Neural cell (in vitro differentiated cells): ENCODE measurements around the gene HSPA12A. TPM values are rescaled to one million over a fixed set of nuclear protein-coding genes. Genes with fewer than 3 reads are reported as not detected.

Experiments used
- H2AFZ ChIP-seq: fragments of 200-600, 300-800 bp; sonication (generic), shearing (Covaris generic); 2 replicates; pipeline ENCODE4 v1.6.0; 2014; ENCODE audit warnings: low read depth, mild to moderate bottlenecking, antibody characterized with exemption, low read length, moderate library complexity
- H3F3A ChIP-seq: fragments of 200-600 bp; shearing (Covaris generic); 2 replicates; pipeline ENCODE4 v1.6.1; 2016; ENCODE audit warnings: mild to moderate bottlenecking, moderate library complexity, mixed read lengths, antibody characterized with exemption, low read length; ENCODE audit not compliant: insufficient read depth, poor library complexity, severe bottlenecking
- H3K27ac ChIP-seq: fragments of 200-600, 300-800 bp; sonication (generic), shearing (Covaris generic); 2 replicates; pipeline ENCODE4 v1.5.1; 2014; ENCODE audit warnings: mild to moderate bottlenecking, low read length, moderate library complexity
- H3K27me3 ChIP-seq: fragments of 300-800, 200-600 bp; sonication (generic), shearing (Covaris generic); 2 replicates; pipeline ENCODE4 v1.6.0; 2014; ENCODE audit warnings: mild to moderate bottlenecking, low read depth, low read length, moderate library complexity; ENCODE audit not compliant: insufficient read depth
- H3K36me3 ChIP-seq: fragments of 300-800, 200-600 bp; sonication (generic), shearing (Covaris generic); 2 replicates; pipeline ENCODE4 v1.5.1; 2014; ENCODE audit warnings: mild to moderate bottlenecking, antibody characterized with exemption, low read length, moderate library complexity; ENCODE audit not compliant: insufficient read depth
- H3K4me2 ChIP-seq: fragments of 300-800, 200-600 bp; sonication (generic), shearing (Covaris generic); 2 replicates; pipeline ENCODE4 v1.6.0; 2014; ENCODE audit warnings: mild to moderate bottlenecking, low read length
- H3K4me3 ChIP-seq: fragments of 300-800, 200-600 bp; sonication (generic), shearing (Covaris generic); 2 replicates; pipeline ENCODE4 v1.5.1; 2014; ENCODE audit warnings: mild to moderate bottlenecking, low read length, moderate library complexity
- H3K79me2 ChIP-seq: fragments of 200-600 bp; shearing (Covaris generic); replicated peaks from 2 replicates; pipeline ENCODE4 v1.6.0; 2014; ENCODE audit warnings: mild to moderate bottlenecking, low read length, moderate library complexity; ENCODE audit not compliant: insufficient read depth
- H3K9ac ChIP-seq: fragments of 300-800, 200-600 bp; sonication (generic), shearing (Covaris generic); 2 replicates; pipeline ENCODE4 v1.6.1; 2016; ENCODE audit warnings: mild to moderate bottlenecking, low read length, mixed read lengths
- H3K9me2 ChIP-seq: fragments of 200-600 bp; shearing (Covaris generic); 2 replicates; pipeline ENCODE4 v1.6.1; 2016; ENCODE audit warnings: mild to moderate bottlenecking, low read length, mixed read lengths; ENCODE audit not compliant: insufficient read depth
- H3K9me3 ChIP-seq: fragments of 200-600, 300-800 bp; sonication (generic), shearing (Covaris generic); 2 replicates; pipeline ENCODE4 v1.6.1; 2016; ENCODE audit warnings: mild to moderate bottlenecking, mixed run types, low read length, moderate library complexity, mixed read lengths
- H4K20me1 ChIP-seq: fragments of 200-600 bp; shearing (Covaris generic); 2 replicates; pipeline ENCODE4 v1.6.1; 2016; ENCODE audit warnings: mild to moderate bottlenecking, mixed run types; ENCODE audit not compliant: insufficient read depth
- EP300 ChIP-seq: fragments of 450-650 bp; conservative IDR thresholded peaks from 2 replicates; pipeline ENCODE4 v1.6.1; 2014; ENCODE audit warnings: antibody characterized with exemption, mild to moderate bottlenecking, moderate library complexity; ENCODE audit not compliant: poor library complexity, severe bottlenecking
- EZH2 ChIP-seq: fragments of 200-600, 300-800 bp; shearing (Covaris generic), sonication (generic); IDR thresholded peaks from 2 replicates; pipeline ENCODE4 v1.6.1; 2014; ENCODE audit warnings: antibody characterized with exemption, low read length, borderline replicate concordance, mild to moderate bottlenecking; ENCODE audit not compliant: insufficient read depth, poor library complexity, severe bottlenecking
- MXI1 ChIP-seq: fragments of 450-650 bp; conservative IDR thresholded peaks from 2 replicates; pipeline ENCODE4 v1.6.1; 2014; ENCODE audit warnings: antibody characterized with exemption, mild to moderate bottlenecking; ENCODE audit not compliant: poor library complexity, severe bottlenecking
- POLR2AphosphoS5 ChIP-seq: IDR thresholded peaks from 2 replicates; pipeline ENCODE4 v1.6.1; 2012
- RAD21 ChIP-seq: fragments of 450-650 bp; conservative IDR thresholded peaks from 2 replicates; pipeline ENCODE4 v1.6.1; 2014; ENCODE audit warnings: antibody characterized with exemption, mild to moderate bottlenecking, moderate library complexity
- SMC3 ChIP-seq: fragments of 450-650 bp; conservative IDR thresholded peaks from 2 replicates; pipeline ENCODE4 v1.6.1; 2014; ENCODE audit warnings: antibody characterized with exemption, mild to moderate bottlenecking, moderate library complexity; ENCODE audit not compliant: poor library complexity
- TAF1 ChIP-seq: IDR thresholded peaks from 2 replicates; pipeline ENCODE4 v1.6.1; 2012; ENCODE audit warnings: low read depth
- polyA plus RNA-seq: library from polyadenylated mRNA; depleted of rRNA; stranded (reverse); fragments of >200 nt; gene quantifications from 2 replicates; pipeline ENCODE4 v1.2.3, GENCODE V29; 2014
- TF ChIP-seq, protein P1 (sequence below): IDR thresholded peaks from 2 replicates; pipeline ENCODE4 v1.6.1; 2012; ENCODE audit warnings: borderline replicate concordance
- TF ChIP-seq, protein P2 (sequence below): fragments of 450-650 bp; IDR thresholded peaks from 2 replicates; pipeline ENCODE4 v1.5.1; 2014; ENCODE audit warnings: antibody characterized with exemption, mild to moderate bottlenecking, moderate library complexity; ENCODE audit not compliant: poor library complexity, severe bottlenecking

Gene HSPA12A
- polyA plus RNA-seq, 1 donor from 2014 or later = 5.9 TPM

DNA sequence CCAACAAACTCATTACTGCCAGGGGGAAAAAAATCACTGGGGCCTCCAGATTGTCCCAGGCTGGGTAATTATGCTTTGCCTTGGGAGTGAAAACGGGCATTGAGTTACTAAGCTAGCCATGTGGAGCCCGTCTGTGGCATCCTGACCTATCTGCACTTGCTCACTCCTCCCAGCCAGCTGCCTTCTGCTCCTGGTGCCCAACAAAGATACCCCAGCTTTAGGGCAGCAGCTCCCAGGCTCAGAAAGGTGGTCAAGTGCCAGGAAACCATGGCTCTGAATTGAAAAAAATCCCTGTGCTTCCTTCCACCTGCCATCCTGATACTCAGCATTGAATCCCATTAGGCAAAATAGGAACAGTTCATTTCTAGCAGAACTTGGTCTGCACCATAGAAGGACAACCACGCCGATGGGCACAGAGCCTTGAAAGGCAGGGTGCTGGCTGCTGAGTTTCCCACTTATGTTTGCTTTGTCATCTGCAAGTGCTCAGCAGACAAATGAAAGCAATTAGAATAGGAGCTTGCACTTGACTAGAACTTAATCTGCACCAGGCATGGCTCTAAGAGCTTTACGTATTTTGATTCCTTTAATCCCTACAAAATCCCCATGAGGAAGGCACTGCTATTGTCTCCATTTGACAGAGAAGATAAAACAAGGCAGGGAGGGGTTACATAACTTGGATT, 42.8 kb downstream of the HSPA12A start:
- Histone ChIP-seq H3K27me3 (no peaks in the 10 kb centered on the region), H3K9me3 (no peaks in the 10 kb centered on the region), H2AFZ (no peak overlapping the region), H3K79me2 (no peaks in the 10 kb centered on the region), H3K4me3 (no peak overlapping the region), H4K20me1 (no peaks in the 10 kb centered on the region), H3F3A (no peaks in the 10 kb centered on the region), H3K4me2 (no peak overlapping the region), H3K27ac (no peak overlapping the region), H3K36me3 (no peaks in the 10 kb centered on the region), H3K9me2 (no peaks in the 10 kb centered on the region), H3K9ac (no peak overlapping the region)
- TF ChIP-seq SMC3 (no peak), EZH2 (no peak), MXI1 (no peak), TAF1 (no peak), EP300 (no peak), POLR2AphosphoS5 (no peak), RAD21 (no peak)
- TF ChIP-seq, protein P1, sequence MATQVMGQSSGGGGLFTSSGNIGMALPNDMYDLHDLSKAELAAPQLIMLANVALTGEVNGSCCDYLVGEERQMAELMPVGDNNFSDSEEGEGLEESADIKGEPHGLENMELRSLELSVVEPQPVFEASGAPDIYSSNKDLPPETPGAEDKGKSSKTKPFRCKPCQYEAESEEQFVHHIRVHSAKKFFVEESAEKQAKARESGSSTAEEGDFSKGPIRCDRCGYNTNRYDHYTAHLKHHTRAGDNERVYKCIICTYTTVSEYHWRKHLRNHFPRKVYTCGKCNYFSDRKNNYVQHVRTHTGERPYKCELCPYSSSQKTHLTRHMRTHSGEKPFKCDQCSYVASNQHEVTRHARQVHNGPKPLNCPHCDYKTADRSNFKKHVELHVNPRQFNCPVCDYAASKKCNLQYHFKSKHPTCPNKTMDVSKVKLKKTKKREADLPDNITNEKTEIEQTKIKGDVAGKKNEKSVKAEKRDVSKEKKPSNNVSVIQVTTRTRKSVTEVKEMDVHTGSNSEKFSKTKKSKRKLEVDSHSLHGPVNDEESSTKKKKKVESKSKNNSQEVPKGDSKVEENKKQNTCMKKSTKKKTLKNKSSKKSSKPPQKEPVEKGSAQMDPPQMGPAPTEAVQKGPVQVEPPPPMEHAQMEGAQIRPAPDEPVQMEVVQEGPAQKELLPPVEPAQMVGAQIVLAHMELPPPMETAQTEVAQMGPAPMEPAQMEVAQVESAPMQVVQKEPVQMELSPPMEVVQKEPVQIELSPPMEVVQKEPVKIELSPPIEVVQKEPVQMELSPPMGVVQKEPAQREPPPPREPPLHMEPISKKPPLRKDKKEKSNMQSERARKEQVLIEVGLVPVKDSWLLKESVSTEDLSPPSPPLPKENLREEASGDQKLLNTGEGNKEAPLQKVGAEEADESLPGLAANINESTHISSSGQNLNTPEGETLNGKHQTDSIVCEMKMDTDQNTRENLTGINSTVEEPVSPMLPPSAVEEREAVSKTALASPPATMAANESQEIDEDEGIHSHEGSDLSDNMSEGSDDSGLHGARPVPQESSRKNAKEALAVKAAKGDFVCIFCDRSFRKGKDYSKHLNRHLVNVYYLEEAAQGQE = no peak
- TF ChIP-seq, protein P2, sequence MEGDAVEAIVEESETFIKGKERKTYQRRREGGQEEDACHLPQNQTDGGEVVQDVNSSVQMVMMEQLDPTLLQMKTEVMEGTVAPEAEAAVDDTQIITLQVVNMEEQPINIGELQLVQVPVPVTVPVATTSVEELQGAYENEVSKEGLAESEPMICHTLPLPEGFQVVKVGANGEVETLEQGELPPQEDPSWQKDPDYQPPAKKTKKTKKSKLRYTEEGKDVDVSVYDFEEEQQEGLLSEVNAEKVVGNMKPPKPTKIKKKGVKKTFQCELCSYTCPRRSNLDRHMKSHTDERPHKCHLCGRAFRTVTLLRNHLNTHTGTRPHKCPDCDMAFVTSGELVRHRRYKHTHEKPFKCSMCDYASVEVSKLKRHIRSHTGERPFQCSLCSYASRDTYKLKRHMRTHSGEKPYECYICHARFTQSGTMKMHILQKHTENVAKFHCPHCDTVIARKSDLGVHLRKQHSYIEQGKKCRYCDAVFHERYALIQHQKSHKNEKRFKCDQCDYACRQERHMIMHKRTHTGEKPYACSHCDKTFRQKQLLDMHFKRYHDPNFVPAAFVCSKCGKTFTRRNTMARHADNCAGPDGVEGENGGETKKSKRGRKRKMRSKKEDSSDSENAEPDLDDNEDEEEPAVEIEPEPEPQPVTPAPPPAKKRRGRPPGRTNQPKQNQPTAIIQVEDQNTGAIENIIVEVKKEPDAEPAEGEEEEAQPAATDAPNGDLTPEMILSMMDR = no peak

DNA sequence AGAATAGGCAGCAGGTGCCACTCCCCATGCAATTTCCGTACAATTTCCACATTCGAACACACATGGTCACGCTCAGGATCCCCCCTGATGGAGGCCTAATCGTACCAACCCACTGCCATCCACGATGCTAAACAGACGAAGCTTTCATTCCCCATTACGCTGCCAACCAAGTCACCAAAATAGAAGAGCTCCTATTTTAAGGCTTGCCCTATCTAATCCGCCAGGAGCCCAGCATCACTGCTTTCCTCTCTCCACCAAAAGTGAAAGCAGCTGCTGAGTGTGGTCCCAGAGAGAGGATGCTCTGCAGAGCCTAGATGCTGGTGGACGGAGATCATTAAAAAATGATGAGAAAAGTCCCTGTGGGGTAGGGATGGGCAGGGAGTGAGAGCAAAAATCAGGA, 43.3 kb downstream of the HSPA12A start:
- Histone ChIP-seq H2AFZ (no peak overlapping the region), H3K9me3 (no peaks in the 10 kb centered on the region), H3K79me2 (no peaks in the 10 kb centered on the region), H3F3A (no peaks in the 10 kb centered on the region), H3K36me3 (no peaks in the 10 kb centered on the region), H4K20me1 (no peaks in the 10 kb centered on the region), H3K4me3 (no peak overlapping the region), H3K9ac (no peak overlapping the region), H3K9me2 (no peaks in the 10 kb centered on the region), H3K27me3 (no peaks in the 10 kb centered on the region), H3K27ac (no peak overlapping the region), H3K4me2 (no peak overlapping the region)
- TF ChIP-seq SMC3 = no peak
- no peak for TF ChIP-seq TAF1
- no peak for TF ChIP-seq POLR2AphosphoS5
- no peak for TF ChIP-seq RAD21
- TF ChIP-seq, protein P2 = no peak
- TF ChIP-seq MXI1 = no peak
- TF ChIP-seq, protein P1 = no peak
- TF ChIP-seq EP300 = no peak
- TF ChIP-seq EZH2 = no peak
